SK-N-SH (cell line): ENCODE results near the gene CCNT1. TPM values are rescaled to one million over a fixed set of nuclear protein-coding genes. Genes with fewer than 3 reads are reported as not detected.
"Not testable (repeated sequence)": the region's sequence is repeated elsewhere in the genome, so short reads cannot be mapped to it uniquely, and the experiment has no call there.

Source experiments
- CTCF ChIA-PET: fragments of 300-600, 350-600 bp; formaldehyde crosslinking; extraction: SDS; loops from one replicate; lab custom pipeline; 2021; lab: Yijun Ruan, JAX
- POLR2A ChIA-PET: fragments of 350-600 bp; sonication (Branson Sonifier 250); formaldehyde crosslinking; extraction: SDS; loops from one replicate; lab custom pipeline; 2020; ENCODE audit warnings: antibody characterized with exemption, inconsistent platforms; lab: Yijun Ruan, JAX
- DNase-seq: peaks from one replicate; pipeline ENCODE4 v3.0.0; 2012
- H2AFZ ChIP-seq: fragments of 200-600 bp; sonication (generic); 2 replicates; pipeline ENCODE4 v1.8.1; 2016; ENCODE audit warnings: antibody characterized with exemption, mild to moderate bottlenecking, low read depth
- H3F3A ChIP-seq: fragments of 200-600 bp; sonication (generic); replicated peaks from 2 replicates; pipeline ENCODE3; 2016; ENCODE audit warnings: antibody characterized with exemption, mild to moderate bottlenecking; ENCODE audit not compliant: insufficient read depth
- H3K27ac ChIP-seq, 2 experiments: fragments of 200-500 bp in 1 of 2; fragments of 200-600 bp in 1 of 2; sonication (Bioruptor generic) in 1 of 2; sonication (generic), shearing (Covaris generic) in 1 of 2; 2 replicates each; pipeline versions ENCODE4 v1.5.1 to v1.6.1; 2014 to 2016; ENCODE audit warnings: low read depth in 2 of 2, inconsistent platforms in 1 of 2, low read length in 1 of 2, mild to moderate bottlenecking in 1 of 2, mixed read lengths in 1 of 2
- H3K27me3 ChIP-seq: fragments of 200-600 bp; sonication (generic), shearing (Covaris generic); 2 replicates; pipeline ENCODE4 v1.6.1; 2016; ENCODE audit warnings: mixed run types; ENCODE audit not compliant: insufficient read depth
- H3K36me3 ChIP-seq, 2 experiments: fragments of 200-500 bp in 1 of 2; fragments of 200-600 bp in 1 of 2; sonication (Bioruptor generic) in 1 of 2; sonication (generic) in 1 of 2; replicated peaks in 1 of 2; 2 replicates each; pipeline versions ENCODE3 to v1.5.1; 2014 to 2016; ENCODE audit warnings: low read length in 1 of 2, mild to moderate bottlenecking in 1 of 2; ENCODE audit not compliant: insufficient read depth in 2 of 2, control insufficient read depth in 1 of 2
- H3K4me1 ChIP-seq, 2 experiments: fragments of 200-500 bp in 1 of 2; fragments of 200-600 bp in 1 of 2; sonication (Bioruptor generic) in 1 of 2; sonication (generic), shearing (Covaris generic) in 1 of 2; 2 replicates each; pipeline versions ENCODE4 v1.5.1 to v1.6.1; 2014 to 2016; ENCODE audit warnings: low read depth in 1 of 2, low read length in 1 of 2, mixed run types in 1 of 2; ENCODE audit not compliant: insufficient read depth in 2 of 2, control insufficient read depth in 1 of 2
- H3K4me2 ChIP-seq: fragments of 200-600 bp; sonication (generic), shearing (Covaris generic); 2 replicates; pipeline ENCODE4 v1.6.1; 2017; ENCODE audit warnings: mixed run types
- H3K4me3 ChIP-seq, 2 experiments: fragments of 200-500 bp in 1 of 2; fragments of 200-600 bp in 1 of 2; sonication (Bioruptor generic) in 1 of 2; sonication (generic), shearing (Covaris generic) in 1 of 2; 2 replicates each; pipeline versions ENCODE4 v1.5.1 to v1.8.1; 2014 to 2016; ENCODE audit warnings: low read depth in 2 of 2, inconsistent platforms in 1 of 2, low read length in 1 of 2, mild to moderate bottlenecking in 1 of 2, mixed read lengths in 1 of 2, moderate library complexity in 1 of 2
- H3K79me2 ChIP-seq: fragments of 200-600 bp; sonication (generic); 2 replicates; pipeline ENCODE4 v1.8.1; 2017; ENCODE audit warnings: mild to moderate bottlenecking; ENCODE audit not compliant: insufficient read depth
- H3K9ac ChIP-seq: fragments of 200-600 bp; sonication (generic); 2 replicates; pipeline ENCODE4 v1.6.1; 2017; ENCODE audit warnings: mixed run types
- H3K9me2 ChIP-seq: fragments of 200-600 bp; sonication (generic); 2 replicates; pipeline ENCODE4 v1.6.1; 2017; ENCODE audit warnings: mixed run types
- H3K9me3 ChIP-seq: fragments of 200-600 bp; sonication (generic); 2 replicates; pipeline ENCODE4 v1.6.1; 2017; ENCODE audit warnings: mixed run types, mild to moderate bottlenecking, moderate library complexity
- H4K20me1 ChIP-seq: fragments of 200-600 bp; sonication (generic); 2 replicates; pipeline ENCODE4 v1.6.1; 2017; ENCODE audit warnings: mild to moderate bottlenecking, mixed run types; ENCODE audit not compliant: insufficient read depth
- ELF1 ChIP-seq: IDR thresholded peaks from 2 replicates; pipeline ENCODE4 v1.4.0; 2012
- EP300 ChIP-seq, 2 experiments: IDR thresholded peaks; 2 replicates each; pipeline versions ENCODE4 v1.4.0 to v1.6.1; 2012; ENCODE audit warnings: borderline replicate concordance in 1 of 2, low read depth in 1 of 2, low read length in 1 of 2
- FOSL2 ChIP-seq: IDR thresholded peaks from 2 replicates; pipeline ENCODE4 v1.4.0; 2012; ENCODE audit warnings: low read depth, mild to moderate bottlenecking, moderate library complexity, borderline replicate concordance
- GABPA ChIP-seq: IDR thresholded peaks from 2 replicates; pipeline ENCODE4 v1.4.0; 2012; ENCODE audit warnings: low read depth, mild to moderate bottlenecking
- TEAD4 ChIP-seq: IDR thresholded peaks from 2 replicates; pipeline ENCODE4 v1.4.0; 2012; ENCODE audit warnings: mild to moderate bottlenecking, borderline replicate concordance; ENCODE audit not compliant: insufficient read depth
- YY1 ChIP-seq: IDR thresholded peaks from 2 replicates; pipeline ENCODE4 v1.4.0; 2012; ENCODE audit warnings: low read depth, mild to moderate bottlenecking
- WGBS: methylation state at CpG from one replicate; pipeline ENCODE4 v1.1.6; 2017; ENCODE audit warnings: low lambda C conversion rate; 5-methylcytosine and 5-hydroxymethylcytosine counted together
- polyA plus RNA-seq, 3 experiments: library from polyadenylated mRNA; depleted of rRNA; stranded (reverse); fragments of >200 nt; gene quantifications; 2 replicates each; pipeline ENCODE4 v1.2.3, GENCODE V29; 2012
- TF ChIP-seq, protein P1 (sequence below): fragments of 150-350 bp; IDR thresholded peaks from 2 replicates; pipeline ENCODE4 v1.6.1; 2017; ENCODE audit warnings: antibody characterized with exemption, low read length, low read depth, borderline replicate concordance
- TF ChIP-seq, protein P2 (sequence below): IDR thresholded peaks from 2 replicates; pipeline ENCODE4 v1.4.0; 2012; ENCODE audit warnings: low read depth, borderline replicate concordance
- TF ChIP-seq, protein P3 (sequence below): IDR thresholded peaks from 2 replicates; pipeline ENCODE4; 2012
- TF ChIP-seq, protein P4 (sequence below): fragments of 200-600 bp; sonication (generic); IDR thresholded peaks from 2 replicates; pipeline ENCODE4 v1.6.1; 2017; ENCODE audit warnings: antibody characterized with exemption, mild to moderate bottlenecking, moderate library complexity

The CCNT1 gene
- polyA plus RNA-seq, 1 of the 3 experiments (the other 2 are of a cell fraction) = 7.2 TPM

DNA sequence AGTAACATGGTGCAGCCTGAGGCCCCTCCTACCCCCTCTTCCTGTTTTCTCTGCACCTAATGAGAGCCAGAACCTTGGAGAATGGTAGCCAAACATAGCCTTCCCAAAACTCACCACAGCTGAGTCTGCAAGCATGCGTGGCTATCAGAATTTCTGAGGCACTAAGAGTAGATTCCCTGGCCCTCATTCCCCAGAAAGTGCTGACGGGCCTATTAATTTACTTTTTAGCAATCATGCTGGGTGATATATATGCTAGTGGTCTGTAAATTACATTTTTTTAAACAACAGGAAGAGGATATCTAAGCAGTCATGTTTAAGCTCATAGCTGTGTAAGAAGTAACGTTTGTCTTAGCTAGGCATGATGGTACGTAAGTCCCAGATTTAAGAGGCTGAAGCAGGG lies 64.8 kb downstream of the CCNT1 start:
- no peaks in the 10 kb centered on the region for H3K27me3 ChIP-seq
- no peak overlapping the region for H2AFZ ChIP-seq
- ChIA-PET CTCF (interaction anchor here (1.3 to 1.4 kb wide), 2 partner anchors 15 to 20 kb away, joined by 3 read pairs; no protein-coding TSS in a partner anchor), POLR2A (no interaction called here)
- no peaks in the 10 kb centered on the region for H3K9me2 ChIP-seq
- no peaks in the 10 kb centered on the region for H3F3A ChIP-seq
- TF ChIP-seq ELF1 (no peak), YY1 (no peak), EP300 (IDR thresholded peaks at IDR 0.05; ENCODE audit: borderline replicate concordance in 1 of 2, low read depth in 1 of 2, low read length in 1 of 2) (no peak), GABPA (no peak), TEAD4 (no peak), FOSL2 (no peak)
- TF ChIP-seq, protein P1, sequence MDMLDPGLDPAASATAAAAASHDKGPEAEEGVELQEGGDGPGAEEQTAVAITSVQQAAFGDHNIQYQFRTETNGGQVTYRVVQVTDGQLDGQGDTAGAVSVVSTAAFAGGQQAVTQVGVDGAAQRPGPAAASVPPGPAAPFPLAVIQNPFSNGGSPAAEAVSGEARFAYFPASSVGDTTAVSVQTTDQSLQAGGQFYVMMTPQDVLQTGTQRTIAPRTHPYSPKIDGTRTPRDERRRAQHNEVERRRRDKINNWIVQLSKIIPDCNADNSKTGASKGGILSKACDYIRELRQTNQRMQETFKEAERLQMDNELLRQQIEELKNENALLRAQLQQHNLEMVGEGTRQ = no peak
- TF ChIP-seq, protein P2, sequence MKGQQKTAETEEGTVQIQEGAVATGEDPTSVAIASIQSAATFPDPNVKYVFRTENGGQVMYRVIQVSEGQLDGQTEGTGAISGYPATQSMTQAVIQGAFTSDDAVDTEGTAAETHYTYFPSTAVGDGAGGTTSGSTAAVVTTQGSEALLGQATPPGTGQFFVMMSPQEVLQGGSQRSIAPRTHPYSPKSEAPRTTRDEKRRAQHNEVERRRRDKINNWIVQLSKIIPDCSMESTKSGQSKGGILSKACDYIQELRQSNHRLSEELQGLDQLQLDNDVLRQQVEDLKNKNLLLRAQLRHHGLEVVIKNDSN = no peak
- TF ChIP-seq, protein P3, sequence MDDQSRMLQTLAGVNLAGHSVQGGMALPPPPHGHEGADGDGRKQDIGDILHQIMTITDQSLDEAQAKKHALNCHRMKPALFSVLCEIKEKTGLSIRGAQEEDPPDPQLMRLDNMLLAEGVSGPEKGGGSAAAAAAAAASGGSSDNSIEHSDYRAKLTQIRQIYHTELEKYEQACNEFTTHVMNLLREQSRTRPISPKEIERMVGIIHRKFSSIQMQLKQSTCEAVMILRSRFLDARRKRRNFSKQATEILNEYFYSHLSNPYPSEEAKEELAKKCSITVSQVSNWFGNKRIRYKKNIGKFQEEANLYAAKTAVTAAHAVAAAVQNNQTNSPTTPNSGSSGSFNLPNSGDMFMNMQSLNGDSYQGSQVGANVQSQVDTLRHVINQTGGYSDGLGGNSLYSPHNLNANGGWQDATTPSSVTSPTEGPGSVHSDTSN = no peak
- TF ChIP-seq, protein P4, sequence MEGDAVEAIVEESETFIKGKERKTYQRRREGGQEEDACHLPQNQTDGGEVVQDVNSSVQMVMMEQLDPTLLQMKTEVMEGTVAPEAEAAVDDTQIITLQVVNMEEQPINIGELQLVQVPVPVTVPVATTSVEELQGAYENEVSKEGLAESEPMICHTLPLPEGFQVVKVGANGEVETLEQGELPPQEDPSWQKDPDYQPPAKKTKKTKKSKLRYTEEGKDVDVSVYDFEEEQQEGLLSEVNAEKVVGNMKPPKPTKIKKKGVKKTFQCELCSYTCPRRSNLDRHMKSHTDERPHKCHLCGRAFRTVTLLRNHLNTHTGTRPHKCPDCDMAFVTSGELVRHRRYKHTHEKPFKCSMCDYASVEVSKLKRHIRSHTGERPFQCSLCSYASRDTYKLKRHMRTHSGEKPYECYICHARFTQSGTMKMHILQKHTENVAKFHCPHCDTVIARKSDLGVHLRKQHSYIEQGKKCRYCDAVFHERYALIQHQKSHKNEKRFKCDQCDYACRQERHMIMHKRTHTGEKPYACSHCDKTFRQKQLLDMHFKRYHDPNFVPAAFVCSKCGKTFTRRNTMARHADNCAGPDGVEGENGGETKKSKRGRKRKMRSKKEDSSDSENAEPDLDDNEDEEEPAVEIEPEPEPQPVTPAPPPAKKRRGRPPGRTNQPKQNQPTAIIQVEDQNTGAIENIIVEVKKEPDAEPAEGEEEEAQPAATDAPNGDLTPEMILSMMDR = no peak
- TF ChIP-seq, all 33 proteins: peak for 0
- DNase-seq = no peak
- H4K20me1 ChIP-seq = peaks cover 2% of the 10 kb centered on the region; the same call in 1 of the 2 replicates
- H3K4me3 ChIP-seq = no peak overlapping the region
- no peaks in the 10 kb centered on the region for H3K4me1 ChIP-seq
- peaks cover 46 to 63% of the 10 kb centered on the region in 2 experiments for H3K36me3 ChIP-seq
- 76% methylated on average over 4 of the region's 4 CpGs for WGBS
- H3K9ac ChIP-seq = no peak overlapping the region
- H3K79me2 ChIP-seq = peaks cover 5% of the 10 kb centered on the region; the same call in 1 of the 2 replicates
- H3K4me2 ChIP-seq = no peak overlapping the region
- no peaks in the 10 kb centered on the region for H3K9me3 ChIP-seq
- H3K27ac ChIP-seq = no peak overlapping the region

- H2AFZ ChIP-seq, DNase-seq, H4K20me1 ChIP-seq, H3K4me3 ChIP-seq, H3K4me2 ChIP-seq, H3F3A ChIP-seq, H3K79me2 ChIP-seq, POLR2A ChIA-PET, H3K9me3 ChIP-seq, CTCF ChIA-PET, H3K4me1 ChIP-seq, H3K27me3 ChIP-seq, H3K9ac ChIP-seq, H3K9me2 ChIP-seq, H3K27ac ChIP-seq: not testable (repeated sequence)
- peaks cover 10 to 43% of the 10 kb centered on the region in 2 experiments for H3K36me3 ChIP-seq
- WGBS = 95% methylated on average over 8 of the region's 8 CpGs
These were observed 71.2 kb downstream of the CCNT1 start for GRCh38 chr12:48645354-48645753.
